Bone marrow (tissue), 2 donors: ENCODE data around the gene C18orf54.
"Not testable (repeated sequence)": the region's sequence is repeated elsewhere in the genome, so short reads cannot be mapped to it uniquely, and the experiment has no call there.

Source experiments
- DNase-seq, 2 donors: peaks; one replicate each; lab custom pipeline; 2025; lab: John Stamatoyannopoulos, UW

C18orf54 gene

DNA sequence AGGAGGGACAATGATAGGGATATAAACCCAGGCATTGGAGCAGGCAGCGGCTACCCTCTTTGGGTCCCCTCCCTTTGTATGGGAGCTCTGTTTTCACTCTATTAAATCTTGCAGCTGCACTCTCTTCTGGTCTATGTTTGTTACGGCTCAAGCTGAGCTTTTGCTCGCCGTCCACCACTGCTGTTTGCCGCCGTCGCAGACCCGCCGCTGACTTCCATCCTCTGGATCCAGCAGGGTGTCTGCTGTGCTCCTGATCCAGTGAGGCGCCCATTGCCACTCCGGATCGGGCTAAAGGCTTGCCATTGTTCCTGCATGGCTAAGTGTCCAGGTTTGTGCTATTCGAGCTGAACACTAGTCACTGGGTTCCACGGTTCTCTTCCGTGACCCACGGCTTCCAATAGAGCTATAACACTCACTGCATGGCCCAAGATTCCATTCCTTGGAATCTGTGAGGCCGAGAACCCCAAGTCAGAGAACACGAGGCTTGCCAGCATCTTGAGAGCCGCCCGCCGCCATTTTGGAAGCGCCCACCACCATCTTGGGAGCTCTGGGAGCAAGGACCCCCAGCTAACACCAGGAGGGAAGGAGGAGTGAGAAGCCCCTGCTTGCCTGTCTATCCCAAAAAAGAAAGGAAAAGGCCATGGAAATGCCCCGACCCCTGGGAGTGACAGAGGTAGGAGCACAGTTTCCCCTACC is 29.2 kb downstream of the C18orf54 start:
- not testable (repeated sequence) for DNase-seq

GRCh38 chr18:54387631-54388030 is 29.9 kb downstream of the C18orf54 start:
- no peak for DNase-seq

DNA sequence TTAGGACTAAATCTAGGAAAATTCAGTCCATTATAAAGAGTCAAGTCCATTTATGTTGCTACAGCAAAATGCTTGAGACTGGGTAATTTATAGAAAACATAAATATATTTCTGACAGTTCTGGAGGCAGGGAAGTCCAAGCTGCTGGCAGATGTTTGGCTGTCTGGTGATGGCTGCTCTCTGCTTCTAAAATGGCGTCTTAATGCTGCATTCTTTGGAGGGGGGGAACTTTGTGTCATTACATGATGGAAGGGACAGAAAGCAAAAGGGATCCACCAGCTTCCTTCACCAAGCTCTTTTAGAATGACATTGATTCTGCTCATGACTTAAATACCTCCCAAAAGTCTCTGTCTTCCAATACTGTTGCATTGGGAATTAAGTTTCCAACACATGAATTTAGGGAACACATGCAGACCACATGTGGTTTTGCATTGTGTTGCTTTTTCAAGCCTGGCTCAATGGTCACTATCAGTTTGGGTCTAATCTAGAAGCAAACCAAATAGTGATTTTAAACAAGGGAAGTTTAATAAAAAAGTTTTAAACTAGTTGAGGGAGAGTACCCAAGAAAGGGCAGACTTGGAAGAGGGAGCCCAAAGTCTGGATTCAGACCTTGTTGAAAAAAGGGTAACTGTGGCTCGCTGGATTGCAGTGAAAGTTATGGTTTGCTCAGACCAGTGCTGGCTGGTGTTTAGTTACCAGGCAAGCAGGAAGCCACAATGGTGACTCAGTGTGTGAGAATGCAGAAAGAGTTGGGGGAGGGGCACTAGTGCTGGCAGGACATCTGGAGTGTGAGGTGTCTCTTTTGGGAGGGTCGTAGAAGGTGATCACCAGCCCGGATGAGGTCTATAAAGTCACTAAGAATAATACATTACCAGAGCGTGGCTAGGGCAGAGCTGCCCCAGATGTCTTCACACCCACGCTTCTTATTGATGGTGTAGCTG is 30.8 kb downstream of the C18orf54 start:
- DNase-seq = peak in 1 of 2 donors; percentile 94

GRCh38 chr18:54389143-54389505 is 31.4 kb downstream of the C18orf54 start:
- DNase-seq = no peak

- DNase-seq = no peak
These were observed 33.1 kb downstream of the C18orf54 start for GRCh38 chr18:54390838-54391237.

- DNase-seq = peak in 1 of 2 donors; percentile 87
These were observed 34.9 kb downstream of the C18orf54 start for GRCh38 chr18:54392543-54393023.

- DNase-seq = no peak
These were observed 36.1 kb downstream of the C18orf54 start for GRCh38 chr18:54393648-54394294.

- no peak for DNase-seq
These were observed 39.1 kb downstream of the C18orf54 start for GRCh38 chr18:54396760-54397159.

DNA sequence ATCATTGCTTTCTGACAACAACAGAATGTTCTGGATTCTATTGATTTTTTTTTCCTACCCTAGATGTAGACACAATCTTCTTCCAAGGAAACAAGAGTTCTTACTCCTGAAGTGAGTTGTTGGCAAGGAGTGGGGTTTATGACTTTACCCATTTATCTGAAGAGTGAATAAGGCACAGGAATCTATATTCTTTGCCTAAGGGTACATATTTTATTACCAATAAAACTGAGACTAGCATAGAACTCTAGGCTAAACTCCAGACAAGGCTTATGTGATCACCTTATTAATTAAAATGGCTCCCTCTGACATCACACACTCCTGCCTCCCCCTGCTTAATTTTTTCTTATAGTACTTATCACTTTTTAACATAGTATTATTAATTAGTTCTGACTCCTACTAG is 47.6 kb downstream of the C18orf54 start:
- no peak for DNase-seq

- DNase-seq = no peak
These were observed 54.1 kb downstream of the C18orf54 start for GRCh38 chr18:54411781-54412180.

GRCh38 chr18:54415086-54415485 is 57.4 kb downstream of the C18orf54 start:
- DNase-seq = no peak

DNA sequence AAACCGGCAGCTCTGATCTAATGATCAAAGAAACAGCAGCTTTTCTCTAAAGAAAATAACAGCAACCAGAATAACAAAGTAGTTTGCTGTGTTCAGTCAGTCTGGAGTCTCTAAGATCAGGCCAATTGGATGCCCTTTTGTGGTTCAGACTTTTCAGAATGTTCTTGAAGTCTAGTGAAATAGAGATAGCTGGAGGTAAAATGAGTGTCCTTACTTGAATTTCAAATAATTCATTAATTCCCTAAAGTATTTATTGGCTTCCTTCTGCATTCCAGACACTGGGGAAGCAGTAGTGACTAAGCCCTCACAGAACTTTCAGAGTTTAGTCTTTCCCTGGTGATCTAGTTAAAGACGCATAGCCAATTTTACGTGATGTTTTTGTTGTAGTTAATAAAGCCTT is 58.7 kb downstream of the C18orf54 start:
- no peak for DNase-seq

DNA sequence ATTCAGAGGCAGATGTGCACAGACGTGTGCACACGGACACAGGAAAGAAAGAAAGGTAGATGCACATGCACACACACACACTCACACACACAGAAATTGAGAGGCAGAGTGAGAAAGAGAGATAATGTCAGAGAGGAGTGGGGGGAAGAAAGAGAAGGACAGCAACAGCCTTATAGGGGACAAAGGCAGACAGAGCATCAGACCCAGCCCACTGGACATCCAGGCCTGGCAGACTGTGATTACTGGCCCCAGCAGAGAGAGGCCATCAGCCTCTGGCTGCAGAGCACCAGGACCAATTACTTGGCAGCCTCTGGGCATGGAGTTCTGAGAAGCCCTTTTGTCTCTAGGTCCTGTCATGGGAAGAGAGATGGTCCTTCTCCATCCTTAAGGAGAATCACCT is 66.1 kb downstream of the C18orf54 start:
- no peak for DNase-seq

GRCh38 chr18:54426085-54426665 is 68.5 kb downstream of the C18orf54 start:
- DNase-seq = no peak
